Fibroblast of lung (primary cell): ENCODE results near the gene ITGA5. TPM values are rescaled to one million over a fixed set of nuclear protein-coding genes. Genes with fewer than 3 reads are reported as not detected.

Experiments used
- DNase-seq, 2 donors: peaks; one replicate each; pipeline versions ENCODE4 v3.0.0 to v3.0.0-alpha.2; 2010; ENCODE audit warnings: low read depth in 2 of 2
- H2AFZ ChIP-seq: 2 replicates; pipeline ENCODE4 v1.5.1; 2012; ENCODE audit warnings: low read length, control low read depth, inconsistent platforms
- H3K27ac ChIP-seq: 2 replicates; pipeline ENCODE4 v1.5.1; 2011; ENCODE audit warnings: low read length, control low read depth; ENCODE audit not compliant: insufficient read depth
- H3K27me3 ChIP-seq: 2 replicates; pipeline ENCODE4 v1.5.1; 2011; ENCODE audit warnings: mild to moderate bottlenecking, low read length; ENCODE audit not compliant: control insufficient read depth, insufficient read depth
- H3K36me3 ChIP-seq: 2 replicates; pipeline ENCODE4 v1.5.1; 2011; ENCODE audit warnings: low read length; ENCODE audit not compliant: control insufficient read depth, insufficient read depth
- H3K4me1 ChIP-seq: 2 replicates; pipeline ENCODE4 v1.5.1; 2011; ENCODE audit warnings: low read length; ENCODE audit not compliant: control insufficient read depth, insufficient read depth; ENCODE audit errors: extremely low read depth
- H3K4me2 ChIP-seq: 2 replicates; pipeline ENCODE4 v1.5.1; 2011; ENCODE audit warnings: low read length, control low read depth; ENCODE audit not compliant: insufficient read depth; ENCODE audit errors: extremely low read depth
- H3K4me3 ChIP-seq, 4 experiments: fragments of 200-600 bp in 1 of 4; sonication (generic) in 1 of 4; replicated peaks in 1 of 4; 2 replicates each; pipeline ENCODE4 v1.5.1; 2011 to 2016; ENCODE audit warnings: low read length in 4 of 4, low read depth in 3 of 4, mild to moderate bottlenecking in 3 of 4, control low read depth in 2 of 4, inconsistent platforms in 1 of 4, mixed read lengths in 1 of 4; ENCODE audit not compliant: insufficient read depth in 1 of 4; ENCODE audit errors: control extremely low read depth in 1 of 4
- H3K79me2 ChIP-seq: 2 replicates; pipeline ENCODE4 v1.5.1; 2012; ENCODE audit warnings: mild to moderate bottlenecking, low read length, inconsistent platforms; ENCODE audit not compliant: control insufficient read depth, insufficient read depth
- H3K9ac ChIP-seq: 2 replicates; pipeline ENCODE4 v1.5.1; 2011; ENCODE audit warnings: mild to moderate bottlenecking, low read length, control low read depth; ENCODE audit not compliant: insufficient read depth
- H3K9me3 ChIP-seq: 2 replicates; pipeline ENCODE4 v1.5.1; 2012; ENCODE audit warnings: low read depth, low read length; ENCODE audit not compliant: control insufficient read depth, insufficient read depth
- H4K20me1 ChIP-seq: 2 replicates; pipeline ENCODE4 v1.5.1; 2011; ENCODE audit warnings: low read length; ENCODE audit not compliant: control insufficient read depth, insufficient read depth; ENCODE audit errors: extremely low read depth
- EZH2 ChIP-seq: IDR thresholded peaks from 2 replicates; pipeline ENCODE4 v1.5.1; 2012; ENCODE audit warnings: low read length, control low read depth, mild to moderate bottlenecking; ENCODE audit errors: missing control alignments
- polyA plus RNA-seq, 2 donors: library from polyadenylated mRNA; depleted of rRNA in 1 of 2; stranded (reverse) in 1 of 2; unstranded in 1 of 2; fragments of >200 nt; gene quantifications; 2 replicates each; pipeline ENCODE4 v1.2.1, GENCODE V29; 2011 to 2012; ENCODE audit warnings: missing spikeins in 1 of 2
- total RNA-seq: library from RNA; depleted of rRNA; stranded (reverse); fragments of >200 nt; gene quantifications from 2 replicates; pipeline ENCODE4 v1.2.1, GENCODE V29; 2014
- TF ChIP-seq, protein P1 (sequence below), 2 donors: IDR thresholded peaks in 1 of 2; conservative IDR thresholded peaks in 1 of 2; 1 replicate in 1 of 2; 2 replicates in 1 of 2; pipeline ENCODE4 v1.5.1; 2011 to 2012; ENCODE audit warnings: low read length in 2 of 2, control low read depth in 1 of 2, inconsistent platforms in 1 of 2, low read depth in 1 of 2, mild to moderate bottlenecking in 1 of 2

The ITGA5 gene
- total and polyA plus RNA-seq, 2 donors (not counting 1 experiment from before 2014, with no cell fraction given) = 199 to 232 TPM

GRCh38 chr12:54421175-54421878 lies 2.3 kb upstream of the ITGA5 start:
- no peak overlapping the region for H3K9ac ChIP-seq
- no peak for TF ChIP-seq EZH2
- no peaks in the 10 kb centered on the region for H3K36me3 ChIP-seq
- peaks cover 30% of the 10 kb centered on the region for H3K79me2 ChIP-seq
- peak; percentile 50 to 89 for DNase-seq
- H3K9me3 ChIP-seq = no peaks in the 10 kb centered on the region
- H3K27ac ChIP-seq = peak overlapping the region; percentile 58
- H4K20me1 ChIP-seq = no peaks in the 10 kb centered on the region
- no peaks in the 10 kb centered on the region for H3K27me3 ChIP-seq
- no peak overlapping the region for H3K4me3 ChIP-seq
- H3K4me2 ChIP-seq = peak overlapping the region; percentile 66
- peaks cover 20% of the 10 kb centered on the region for H3K4me1 ChIP-seq
- no peak overlapping the region for H2AFZ ChIP-seq

- no peak for DNase-seq
- no peak overlapping the region for H3K9ac ChIP-seq
- H3K79me2 ChIP-seq = peaks cover 35% of the 10 kb centered on the region
- H3K36me3 ChIP-seq = no peaks in the 10 kb centered on the region
- no peak overlapping the region for H2AFZ ChIP-seq
- no peaks in the 10 kb centered on the region for H3K9me3 ChIP-seq
- peaks cover 20% of the 10 kb centered on the region for H3K4me1 ChIP-seq
- peak overlapping the region in 2 of 4 experiments; percentile 6 to 24 for H3K4me3 ChIP-seq
- peak overlapping the region; percentile 58 for H3K27ac ChIP-seq
- H4K20me1 ChIP-seq = no peaks in the 10 kb centered on the region
- H3K27me3 ChIP-seq = no peaks in the 10 kb centered on the region
- H3K4me2 ChIP-seq = peak overlapping the region; percentile 53
- TF ChIP-seq, protein P1, sequence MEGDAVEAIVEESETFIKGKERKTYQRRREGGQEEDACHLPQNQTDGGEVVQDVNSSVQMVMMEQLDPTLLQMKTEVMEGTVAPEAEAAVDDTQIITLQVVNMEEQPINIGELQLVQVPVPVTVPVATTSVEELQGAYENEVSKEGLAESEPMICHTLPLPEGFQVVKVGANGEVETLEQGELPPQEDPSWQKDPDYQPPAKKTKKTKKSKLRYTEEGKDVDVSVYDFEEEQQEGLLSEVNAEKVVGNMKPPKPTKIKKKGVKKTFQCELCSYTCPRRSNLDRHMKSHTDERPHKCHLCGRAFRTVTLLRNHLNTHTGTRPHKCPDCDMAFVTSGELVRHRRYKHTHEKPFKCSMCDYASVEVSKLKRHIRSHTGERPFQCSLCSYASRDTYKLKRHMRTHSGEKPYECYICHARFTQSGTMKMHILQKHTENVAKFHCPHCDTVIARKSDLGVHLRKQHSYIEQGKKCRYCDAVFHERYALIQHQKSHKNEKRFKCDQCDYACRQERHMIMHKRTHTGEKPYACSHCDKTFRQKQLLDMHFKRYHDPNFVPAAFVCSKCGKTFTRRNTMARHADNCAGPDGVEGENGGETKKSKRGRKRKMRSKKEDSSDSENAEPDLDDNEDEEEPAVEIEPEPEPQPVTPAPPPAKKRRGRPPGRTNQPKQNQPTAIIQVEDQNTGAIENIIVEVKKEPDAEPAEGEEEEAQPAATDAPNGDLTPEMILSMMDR (conservative IDR thresholded peaks at IDR 0.05 in 1 of 2, IDR thresholded peaks at IDR 0.05 in 1 of 2; ENCODE audit: low read depth in 1 of 2, low read length in 2 of 2) = no peak
- TF ChIP-seq EZH2 = no peak
Observed at GRCh38 chr12:54420766-54421144, 1.7 kb upstream of the ITGA5 start.

DNA sequence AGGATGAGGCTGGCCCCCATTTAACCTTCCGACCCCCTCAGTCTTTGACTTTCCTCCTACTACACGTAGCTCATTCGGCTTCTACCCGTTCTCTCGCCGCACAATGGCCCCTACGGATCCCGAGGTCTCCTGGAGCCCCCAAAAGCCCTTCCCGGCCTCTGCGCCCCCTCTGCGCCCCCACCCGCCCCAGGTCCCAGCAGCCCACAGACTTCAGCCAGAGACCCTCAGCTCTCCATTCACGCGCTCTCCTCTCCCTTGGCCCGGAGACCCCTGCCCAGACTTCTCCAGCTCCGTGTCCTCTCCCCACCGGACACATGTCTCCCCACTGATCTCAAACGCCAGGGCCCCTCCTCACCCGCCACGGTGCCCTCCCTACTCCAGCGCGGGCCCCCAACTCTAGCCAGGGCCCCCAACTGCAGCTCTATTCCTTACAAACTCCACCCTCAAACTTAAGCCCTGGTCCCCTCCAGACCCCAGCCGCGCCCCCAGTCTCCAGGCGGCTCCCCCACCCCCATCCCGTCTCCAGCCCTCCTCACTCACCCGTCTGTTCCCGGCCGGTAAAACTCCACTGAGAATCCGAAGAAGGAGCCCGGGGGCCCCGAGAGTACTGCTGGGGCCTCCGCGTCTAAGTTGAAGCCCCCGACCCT lies 502 bp downstream of the ITGA5 start:
- Histone ChIP-seq H2AFZ (no peak overlapping the region), H4K20me1 (no peaks in the 10 kb centered on the region), H3K79me2 (peaks cover 57% of the 10 kb centered on the region), H3K9me3 (no peaks in the 10 kb centered on the region), H3K36me3 (peaks cover 3% of the 10 kb centered on the region), H3K27ac (peak overlapping the region; percentile 85), H3K4me1 (peaks cover 33% of the 10 kb centered on the region), H3K9ac (peak overlapping the region; percentile 91), H3K4me3 (peak overlapping the region; percentile 80 to 97 (median 89)), H3K27me3 (no peaks in the 10 kb centered on the region), H3K4me2 (peak overlapping the region; percentile 10)
- TF ChIP-seq, protein P1 (conservative IDR thresholded peaks at IDR 0.05 in 1 of 2, IDR thresholded peaks at IDR 0.05 in 1 of 2; ENCODE audit: low read depth in 1 of 2, low read length in 2 of 2) = no peak
- no peak for TF ChIP-seq EZH2
- DNase-seq = no peak
